Measurements from ENCODE around the gene ARVCF.

GRCh38 chr22:19977296-19978243 is 39.1 kb downstream of the ARVCF start:
- TF ChIP-seq POLR2A (IDR thresholded peaks at IDR 0.05; ENCODE audit: low read depth, low read length), result no peak
- TF ChIP-seq TAF1 (IDR thresholded peaks at IDR 0.05; ENCODE audit: low read depth, low read length), result no peak
- TF ChIP-seq POLR2AphosphoS5 (IDR thresholded peaks at IDR 0.05; ENCODE audit: low read depth, low read length), result no peak
- TF ChIP-seq PAX5 (IDR thresholded peaks at IDR 0.05; ENCODE audit: insufficient read depth, low read length, severe bottlenecking), result no peak
- TF ChIP-seq SPI1 (IDR thresholded peaks at IDR 0.05; ENCODE audit: low read depth, low read length), result no peak
